M059J (cell line): ENCODE data around the gene LY6G5B. TPM values are rescaled to one million over a fixed set of nuclear protein-coding genes. Genes with fewer than 3 reads are reported as not detected.

Experiments used
- DNase-seq: peaks from one replicate; pipeline ENCODE4 v3.0.0-alpha.2; 2012; ENCODE audit warnings: low read depth
- total RNA-seq: library from RNA; depleted of rRNA; stranded (reverse); fragments of >200 nt; shearing (Covaris generic); gene quantifications from 2 replicates; pipeline ENCODE4 v1.2.3, GENCODE V29; 2014; rRNA removed

Gene LY6G5B
- total RNA-seq, 1 experiment from 2014 or later: 1.1 TPM

DNA sequence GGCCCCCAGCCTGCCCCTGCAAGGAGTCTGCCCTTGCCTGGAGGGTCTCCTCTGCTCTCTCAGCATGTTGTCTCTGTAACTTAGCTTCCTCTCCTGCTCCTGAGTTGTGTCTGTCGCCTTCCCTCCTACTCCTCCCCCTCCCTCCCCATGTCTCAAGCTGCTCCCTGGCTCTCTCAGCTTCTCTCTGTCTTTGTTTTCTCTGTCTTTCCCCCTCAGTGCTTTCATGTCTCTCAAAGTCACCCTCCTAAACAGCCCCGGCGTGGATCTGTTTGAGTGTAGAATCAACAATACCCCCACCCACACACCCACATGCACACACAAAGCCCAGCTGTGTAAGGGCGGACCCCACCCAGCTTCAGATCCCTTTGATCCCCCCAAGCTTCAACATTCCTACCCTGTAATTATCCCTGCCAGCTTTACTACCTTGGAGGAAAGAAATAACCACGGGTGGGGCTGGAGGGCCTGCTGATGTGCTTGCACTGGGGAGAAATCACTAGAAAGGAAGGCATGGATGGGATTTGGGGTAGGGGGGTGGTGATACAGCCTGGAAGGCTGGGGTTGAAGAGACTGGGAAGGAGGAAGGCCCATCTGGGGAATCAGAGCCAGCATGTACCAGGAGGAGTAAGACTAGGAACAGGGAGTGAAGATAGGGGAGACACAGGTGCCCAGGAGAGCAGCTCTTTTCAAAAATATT, 44.4 kb downstream of the LY6G5B start:
- DNase-seq: no peak

DNA sequence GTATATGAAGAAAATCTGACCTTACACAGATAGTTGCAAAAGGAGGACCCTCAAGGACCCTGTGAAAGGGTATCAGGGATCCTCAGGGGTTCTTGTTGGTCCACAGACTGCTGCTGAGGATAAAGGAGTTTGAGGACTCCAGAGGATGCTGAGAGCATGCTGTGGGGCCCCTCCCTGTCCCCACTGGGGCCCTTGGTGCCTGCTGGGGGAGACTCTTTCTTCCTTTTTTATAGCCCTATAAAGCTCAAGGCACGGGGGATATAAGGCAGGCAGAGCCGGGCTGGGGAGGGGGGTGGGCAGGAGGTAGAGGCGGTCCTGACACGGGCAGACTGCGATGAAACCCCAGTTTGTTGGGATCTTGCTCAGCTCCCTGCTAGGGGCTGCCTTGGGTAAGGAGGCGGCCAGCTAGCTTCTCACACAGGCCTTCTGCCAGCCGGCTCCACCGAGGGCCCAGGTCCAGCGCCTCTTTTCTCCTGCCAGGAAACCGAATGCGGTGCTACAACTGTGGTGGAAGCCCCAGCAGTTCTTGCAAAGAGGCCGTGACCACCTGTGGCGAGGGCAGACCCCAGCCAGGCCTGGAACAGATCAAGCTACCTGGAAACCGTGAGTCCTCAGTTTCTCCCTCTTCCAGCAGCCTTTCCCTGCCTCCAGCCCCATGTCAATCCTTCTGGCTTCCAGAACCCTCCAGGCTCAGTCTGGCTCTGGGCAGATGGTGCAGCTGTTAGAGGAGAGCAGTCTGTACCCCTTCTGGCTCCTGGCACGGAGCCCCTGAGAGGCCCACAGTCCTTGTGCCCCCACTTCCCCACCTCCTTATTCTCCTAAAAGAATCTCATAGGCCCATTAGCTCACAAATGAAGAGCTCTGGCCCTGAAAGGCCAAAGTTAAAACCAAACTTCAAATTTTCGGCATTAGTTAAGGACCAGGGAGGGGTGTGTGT, 45.5 kb downstream of the LY6G5B start, which contains the start of gene LY6G6D:
LY6G6D (plus strand) TSS at position 327 of the 937 bp plus-strand sequence; CDS start at position 335, 8 bp downstream.
- DNase-seq: no peak

DNA sequence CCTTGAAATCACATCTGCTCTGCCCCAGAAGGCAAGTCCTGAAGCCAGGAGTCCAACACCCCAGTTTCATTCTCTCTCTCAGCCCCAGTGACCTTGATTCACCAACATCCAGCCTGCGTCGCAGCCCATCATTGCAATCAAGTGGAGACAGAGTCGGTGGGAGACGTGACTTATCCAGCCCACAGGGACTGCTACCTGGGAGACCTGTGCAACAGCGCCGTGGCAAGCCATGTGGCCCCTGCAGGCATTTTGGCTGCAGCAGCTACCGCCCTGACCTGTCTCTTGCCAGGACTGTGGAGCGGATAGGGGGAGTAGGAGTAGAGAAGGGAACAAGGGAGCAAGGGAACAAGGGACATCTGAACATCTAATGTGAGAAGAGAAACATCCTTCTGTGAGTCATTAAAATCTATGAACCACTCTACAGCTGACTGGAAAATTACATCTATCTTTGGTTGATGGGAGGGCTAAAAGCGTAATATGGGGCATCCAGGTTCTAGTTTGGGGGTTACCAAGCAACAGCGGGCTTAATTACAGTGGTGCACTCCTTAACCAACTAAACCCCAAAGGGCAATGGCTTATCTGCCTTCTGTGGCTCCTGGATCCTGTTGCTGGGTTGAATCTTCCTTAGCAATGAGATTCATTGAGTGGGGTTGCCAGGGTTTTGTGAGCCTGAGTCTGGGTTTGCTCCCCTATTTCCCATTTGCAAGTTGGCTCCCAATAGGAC, 47.9 kb downstream of the LY6G5B start:
- no peak for DNase-seq

DNA sequence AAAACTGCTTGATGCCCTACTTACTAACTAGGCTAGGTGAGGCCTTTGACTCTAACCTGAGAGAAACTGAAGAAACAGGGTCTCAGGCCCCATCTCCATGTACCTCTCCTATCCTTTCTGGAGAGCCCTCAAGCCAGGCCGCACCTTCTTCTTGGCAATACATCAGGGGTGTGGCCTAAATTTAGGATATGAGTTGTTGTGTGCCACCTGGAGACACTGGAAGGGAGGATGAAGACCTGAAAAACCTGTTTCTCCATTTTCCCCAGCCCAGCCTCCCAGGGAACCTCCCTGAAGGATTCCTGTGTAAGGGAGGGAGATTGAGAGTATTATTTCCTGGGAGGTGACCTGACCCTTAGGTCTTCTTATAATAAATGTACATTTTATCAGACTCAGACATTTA, 48.5 kb downstream of the LY6G5B start:
- DNase-seq: no peak

DNA sequence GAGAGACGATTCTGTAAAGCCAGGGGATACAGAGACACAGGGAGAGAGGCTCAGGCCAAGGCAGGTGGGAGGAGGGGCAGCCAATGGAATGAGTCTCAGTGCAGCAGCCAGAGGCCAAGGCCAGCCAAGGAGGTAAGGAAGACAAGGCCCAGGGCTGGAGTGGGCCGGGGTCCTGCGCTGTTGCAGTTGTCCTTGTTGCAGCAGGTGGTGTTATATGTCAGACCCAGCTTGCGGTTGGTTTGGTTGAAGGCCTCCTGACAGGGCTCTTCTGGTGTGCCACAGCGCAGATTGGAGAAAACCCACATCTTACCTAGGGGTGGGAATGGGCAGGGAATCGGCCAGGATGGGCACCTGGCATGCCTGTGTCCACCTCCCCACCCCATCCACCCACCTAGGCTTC, 49.2 kb downstream of the LY6G5B start:
- no peak for DNase-seq

DNA sequence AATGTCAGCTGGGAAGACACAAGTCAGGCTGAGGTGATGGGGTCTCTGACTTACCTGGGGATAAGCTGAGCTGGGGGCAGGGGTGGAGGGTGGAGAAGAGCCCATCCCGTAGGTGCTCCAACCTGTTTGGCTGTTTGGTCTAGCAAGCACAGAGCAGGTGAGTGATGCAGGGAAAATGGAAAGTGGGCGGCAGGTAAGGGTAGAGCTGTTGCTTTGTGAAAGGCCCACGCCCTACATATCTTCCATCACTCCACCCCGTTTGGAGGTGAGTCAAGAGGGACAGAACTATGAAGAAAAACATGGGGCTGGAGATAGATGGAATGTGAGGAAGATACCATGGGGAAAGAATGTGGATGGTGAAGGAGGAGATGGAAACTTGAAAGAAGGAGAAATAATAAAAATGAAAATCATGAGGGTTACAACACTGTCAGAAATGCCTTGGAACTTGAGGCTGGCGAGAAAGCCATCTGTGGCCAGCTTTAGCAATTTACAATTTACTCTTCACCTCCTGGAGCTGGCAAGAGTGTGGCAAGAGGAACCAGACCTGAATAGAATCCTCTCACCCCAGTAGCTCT, 50.5 kb downstream of the LY6G5B start:
- no peak for DNase-seq

DNA sequence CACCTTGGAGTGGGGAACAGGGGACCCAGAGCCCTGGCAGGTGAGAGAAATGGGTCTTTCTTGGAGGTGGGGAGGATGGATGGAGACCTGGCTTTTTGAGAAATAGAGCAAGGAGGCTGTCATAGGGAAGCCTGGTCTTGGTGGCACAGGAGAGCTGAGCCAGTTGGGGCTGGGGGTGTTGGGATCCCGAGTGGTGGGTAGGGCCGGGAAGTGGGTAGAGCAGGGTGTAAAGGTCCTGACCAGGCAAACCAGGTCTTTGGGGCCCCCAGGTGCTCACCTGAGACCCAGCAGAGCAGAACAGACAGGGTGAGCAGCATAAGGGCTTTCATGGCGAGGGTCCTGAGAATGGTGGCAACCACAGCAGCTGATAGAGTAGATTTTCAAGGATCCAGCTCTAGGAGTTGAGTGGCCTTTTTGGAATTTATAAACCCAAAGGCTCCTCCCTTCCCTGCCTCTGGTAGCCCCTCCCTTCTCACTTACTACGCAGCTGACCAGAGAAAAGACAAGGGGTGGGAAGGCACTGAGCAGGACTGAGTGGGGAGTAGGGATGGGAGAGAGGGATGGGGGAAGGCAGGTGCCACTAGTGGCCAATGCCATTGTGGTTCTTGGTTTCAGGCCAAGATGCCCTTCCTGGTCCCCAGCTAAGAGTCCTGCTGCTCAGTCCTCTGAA, 51.7 kb downstream of the LY6G5B start, which contains the start of gene LY6G6C:
LY6G6C (minus strand) TSS at position 396 of the 670 bp plus-strand sequence; CDS start at position 329, 67 bp downstream.
- DNase-seq: no peak

DNA sequence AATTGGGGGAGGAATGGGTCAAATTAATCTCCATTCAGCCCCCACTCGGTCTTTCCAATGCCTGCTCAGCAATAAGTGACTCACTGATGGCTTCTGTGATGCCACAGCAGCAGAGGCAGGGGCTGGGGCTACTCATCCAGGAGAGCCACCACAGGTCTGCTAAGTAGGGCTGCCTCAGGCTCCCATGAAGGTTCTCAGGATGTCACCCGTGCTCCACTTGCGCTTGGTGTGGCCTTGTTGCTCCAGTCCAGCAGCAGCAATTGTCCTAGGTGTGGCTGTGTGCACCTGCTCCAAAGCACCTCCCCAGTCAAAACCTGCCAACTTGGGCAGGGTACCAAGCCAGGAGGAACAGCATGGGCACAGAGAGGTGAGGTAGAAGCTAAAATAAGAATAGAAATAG, 52.4 kb downstream of the LY6G5B start:
- no peak for DNase-seq

Other genes with a start within 250 kb of the LY6G5B start
- gene MICB, start 171.8 kb upstream of the LY6G5B start, total RNA-seq: 47.6 and 59.9 TPM in 2 replicates
- not detected in 2 replicates for gene MCCD1, start 141.0 kb upstream of the LY6G5B start, total RNA-seq
- gene DDX39B, start 128.0 kb upstream of the LY6G5B start, total RNA-seq: 351 and 506 TPM in 2 replicates
- 0.20 TPM in 1 of 2 replicates, not detected in the other for gene ATP6V1G2, start 123.4 kb upstream of the LY6G5B start, total RNA-seq
- gene NFKBIL1, start 122.4 kb upstream of the LY6G5B start, total RNA-seq: 12.8 and 25.7 TPM in 2 replicates
- not detected in 2 replicates for gene LTA, start 97.7 kb upstream of the LY6G5B start, total RNA-seq
- gene TNF, start 94.4 kb upstream of the LY6G5B start, total RNA-seq: 0.47 and 0.62 TPM in 2 replicates
- gene LTB, start 87.6 kb upstream of the LY6G5B start, total RNA-seq: 2.1 and 4.6 TPM in 2 replicates
- gene LST1, start 83.7 kb upstream of the LY6G5B start, total RNA-seq: not detected in 2 replicates
- gene NCR3, start 77.0 kb upstream of the LY6G5B start, total RNA-seq: not detected in 2 replicates
- gene AIF1, start 54.7 kb upstream of the LY6G5B start, total RNA-seq: not detected in 2 replicates
- 71.4 and 121 TPM in 2 replicates for gene PRRC2A, start 49.3 kb upstream of the LY6G5B start, total RNA-seq
- 194 and 317 TPM in 2 replicates for gene BAG6, start 17.3 kb upstream of the LY6G5B start, total RNA-seq
- 3.7 and 6.9 TPM in 2 replicates for gene APOM, start 14.1 kb upstream of the LY6G5B start, total RNA-seq
- 29.9 and 37.5 TPM in 2 replicates for gene C6orf47, start 9.2 kb upstream of the LY6G5B start, total RNA-seq
- 17.7 and 31.6 TPM in 2 replicates for gene GPANK1, start 5.0 kb upstream of the LY6G5B start, total RNA-seq
- 645 and 1,183 TPM in 2 replicates for gene CSNK2B, start 3.9 kb upstream of the LY6G5B start, total RNA-seq
- gene LY6G5C, start 11.1 kb downstream of the LY6G5B start, total RNA-seq: 2.0 and 2.5 TPM in 2 replicates
- 37.0 and 51.9 TPM in 2 replicates for gene ABHD16A, start 33.3 kb downstream of the LY6G5B start, total RNA-seq
- gene LY6G6F, start 36.9 kb downstream of the LY6G5B start, total RNA-seq: not detected in 2 replicates
- not detected in 2 replicates for gene LY6G6D, start 45.4 kb downstream of the LY6G5B start, total RNA-seq
- gene LY6G6C, start 51.8 kb downstream of the LY6G5B start, total RNA-seq: not detected in 2 replicates
- not detected in 2 replicates for gene MPIG6B, start 53.4 kb downstream of the LY6G5B start, total RNA-seq
- 75.1 and 90.7 TPM in 2 replicates for gene DDAH2, start 59.3 kb downstream of the LY6G5B start, total RNA-seq
- gene CLIC1, start 66.6 kb downstream of the LY6G5B start, total RNA-seq: 1,686 and 1,715 TPM in 2 replicates
- gene MSH5, start 70.0 kb downstream of the LY6G5B start, total RNA-seq: 12.8 and 19.4 TPM in 2 replicates
- gene SAPCD1, start 92.7 kb downstream of the LY6G5B start, total RNA-seq: 1.7 TPM in 1 of 2 replicates, not detected in the other
- gene VWA7, start 107.4 kb downstream of the LY6G5B start, total RNA-seq: 0.94 and 1.8 TPM in 2 replicates
- 33.1 and 51.2 TPM in 2 replicates for gene VARS1, start 125.8 kb downstream of the LY6G5B start, total RNA-seq
- 162 and 306 TPM in 2 replicates for gene LSM2, start 137.0 kb downstream of the LY6G5B start, total RNA-seq
- gene HSPA1L, start 145.3 kb downstream of the LY6G5B start, total RNA-seq: 0.30 and 2.5 TPM in 2 replicates
- 163 and 238 TPM in 2 replicates for gene HSPA1A, start 145.6 kb downstream of the LY6G5B start, total RNA-seq
- 185 and 359 TPM in 2 replicates for gene HSPA1B, start 157.8 kb downstream of the LY6G5B start, total RNA-seq
- 210 and 218 TPM in 2 replicates for gene NEU1, start 192.8 kb downstream of the LY6G5B start, total RNA-seq
- gene SLC44A4, start 209.0 kb downstream of the LY6G5B start, total RNA-seq: 0.20 TPM in 1 of 2 replicates, not detected in the other
- 51.0 and 73.4 TPM in 2 replicates for gene EHMT2, start 227.7 kb downstream of the LY6G5B start, total RNA-seq
- 0.76 and 2.3 TPM in 2 replicates for gene ZBTB12, start 232.1 kb downstream of the LY6G5B start, total RNA-seq